GM12878 (cell line): Measurements from ENCODE around the gene CNOT8. TPM values are rescaled to one million over a fixed set of nuclear protein-coding genes. Genes with fewer than 3 reads are reported as not detected.

ENCODE experiments used
- ATAC-seq: fragments of 200-7000 bp; cut with Tn5 transposase; 3 replicates; pipeline ENCODE4 v1.9.1; 2020; ENCODE audit warnings: mild to moderate bottlenecking, moderate library complexity
- BruUV-seq: library from RNA; stranded (reverse); fragments of 400-500 nt; replicated peaks from 2 replicates; lab custom pipeline; 2021; lab: Mats Ljungman, UMichigan
- CTCF ChIA-PET: fragments of 300-600 bp; sonication (Branson Sonifier 250); formaldehyde crosslinking; extraction: SDS; loops from one replicate; lab custom pipeline; 2021; ENCODE audit warnings: inconsistent platforms; lab: Yijun Ruan, JAX
- POLR2A ChIA-PET: fragments of 350-600 bp; formaldehyde crosslinking; extraction: SDS; loops from one replicate; lab custom pipeline; 2021; ENCODE audit warnings: inconsistent platforms; lab: Charles Lee
- RAD21 ChIA-PET: fragments of 300-600 bp; sonication (Branson Sonifier 250); formaldehyde crosslinking; loops from one replicate; lab custom pipeline; 2023; ENCODE audit warnings: antibody characterized with exemption; ENCODE audit not compliant: unreplicated experiment; lab: Charles Lee
- SMC1A ChIA-PET: fragments of 300-600 bp; sonication (Branson Sonifier 250); formaldehyde crosslinking; loops from one replicate; lab custom pipeline; 2023; ENCODE audit not compliant: unreplicated experiment, uncharacterized antibody; lab: Charles Lee
- DNase-seq: peaks from one replicate; pipeline ENCODE4 v3.0.0-alpha.2; 2011; ENCODE audit warnings: low read depth, low spot score
- FAIRE-seq: peaks from 3 replicates; lab custom pipeline; 2011; peaks lifted over from hg19 to GRCh38; lab: Jason Lieb, UNC
- H2AFZ ChIP-seq: 2 replicates; pipeline ENCODE4 v1.6.0; 2011; ENCODE audit warnings: low read depth, low read length, control low read depth; ENCODE audit not compliant: control insufficient read depth
- H3K27ac ChIP-seq: 2 replicates; pipeline ENCODE4 v1.5.1; 2011; ENCODE audit warnings: control low read depth; ENCODE audit not compliant: control insufficient read depth, insufficient read depth
- H3K27me3 ChIP-seq, 2 experiments: replicated peaks in 1 of 2; 2 replicates each; pipeline versions ENCODE4 v1.6.0 to v1.6.1; 2011; ENCODE audit warnings: low read length in 1 of 2; ENCODE audit not compliant: control insufficient read depth in 2 of 2, insufficient read depth in 2 of 2
- H3K36me3 ChIP-seq, 2 experiments: 2 replicates each; pipeline ENCODE4 v1.5.1; 2011; ENCODE audit warnings: low read length in 1 of 2; ENCODE audit not compliant: control insufficient read depth in 2 of 2, insufficient read depth in 2 of 2
- H3K4me1 ChIP-seq: 2 replicates; pipeline ENCODE4 v1.6.1; 2011; ENCODE audit warnings: mild to moderate bottlenecking, low read length, moderate library complexity, mixed read lengths; ENCODE audit not compliant: control insufficient read depth, insufficient read depth
- H3K4me2 ChIP-seq: 2 replicates; pipeline ENCODE4 v1.6.0; 2011; ENCODE audit warnings: control low read depth; ENCODE audit not compliant: control insufficient read depth, insufficient read depth
- H3K4me3 ChIP-seq: fragments of 200-600 bp; sonication (generic); 2 replicates; pipeline ENCODE4 v1.5.1; 2016
- H3K79me2 ChIP-seq: 2 replicates; pipeline ENCODE4 v1.6.0; 2011; ENCODE audit warnings: low read length; ENCODE audit not compliant: control insufficient read depth, insufficient read depth
- H3K9ac ChIP-seq: 2 replicates; pipeline ENCODE4 v1.8.0; 2011; ENCODE audit warnings: low read length, control low read depth, mixed read lengths; ENCODE audit not compliant: control insufficient read depth, insufficient read depth
- H3K9me3 ChIP-seq: replicated peaks from 3 replicates; pipeline ENCODE4 v1.5.1; 2011; ENCODE audit warnings: mild to moderate bottlenecking, low read length; ENCODE audit not compliant: control insufficient read depth, insufficient read depth
- H4K20me1 ChIP-seq: 2 replicates; pipeline ENCODE4 v1.6.0; 2011; ENCODE audit not compliant: control insufficient read depth, insufficient read depth
- ESRRA ChIP-seq: IDR thresholded peaks from 2 replicates; pipeline ENCODE4 v1.6.1; 2012; ENCODE audit warnings: mild to moderate bottlenecking, low read length, improper control_type of control experiment
- GABPA ChIP-seq: IDR thresholded peaks from 2 replicates; pipeline ENCODE4 v1.6.1; 2014; ENCODE audit warnings: antibody characterized with exemption, low read depth, mild to moderate bottlenecking, inconsistent platforms
- HDGF ChIP-seq: fragments of 450-650 bp; IDR thresholded peaks from 2 replicates; pipeline ENCODE4 v1.6.1; 2016; ENCODE audit warnings: antibody characterized with exemption
- IKZF1 ChIP-seq: fragments of 450-650 bp; conservative IDR thresholded peaks from 2 replicates; pipeline ENCODE4 v1.6.1; 2017; ENCODE audit warnings: antibody characterized with exemption, mild to moderate bottlenecking
- MYC ChIP-seq: IDR thresholded peaks from 2 replicates; pipeline ENCODE4 v1.6.1; 2011; ENCODE audit warnings: mild to moderate bottlenecking, low read length, moderate library complexity, inconsistent platforms; ENCODE audit not compliant: insufficient read depth, insufficient replicate concordance, insufficient read length, severe bottlenecking
- YY1 ChIP-seq: IDR thresholded peaks from 2 replicates; pipeline ENCODE4 v1.6.1; 2011; ENCODE audit warnings: low read depth, mild to moderate bottlenecking, low read length
- WGBS: methylation state at CpG from one replicate; pipeline ENCODE4 v1.1.6; 2016; ENCODE audit warnings: low lambda C conversion rate; ENCODE audit not compliant: insufficient replicate concordance, insufficient coverage; ENCODE audit errors: missing lambda C conversion rate; 5-methylcytosine and 5-hydroxymethylcytosine counted together
- in situ Hi-C: fragments of 300-500 bp; cut with MboI; formaldehyde crosslinking; loops from 9 replicates; pipeline ENCODE4 v1.14.3; 2018; ENCODE audit warnings: mixed read lengths
- intact Hi-C: fragments of 100-400 bp; cut with micrococcal nuclease; formaldehyde crosslinking; loops from one replicate; pipeline ENCODE4 v1.14.2; 2022; ENCODE audit not compliant: unreplicated experiment
- polyA plus RNA-seq, 11 experiments: library from polyadenylated mRNA; depleted of rRNA in 4 of 11; unstranded in 6 of 11; stranded (reverse) in 5 of 11; fragments of >200 nt; fragmentation: Nextera tagmentation in 4 of 11; fragmentation: Illumina TruSeq in 1 of 11; extraction: Ambion mirVana in 4 of 11; extraction: Trizol in 1 of 11; gene quantifications; 1 replicate in 1 of 11; 2 replicates in 10 of 11; pipeline versions ENCODE4 v1.2.1 to v1.2.3, GENCODE V29; 2011 to 2016; ENCODE audit warnings: inconsistent platforms in 2 of 11, missing spikeins in 2 of 11, low read depth in 1 of 11
- total RNA-seq, 4 experiments: library from RNA; depleted of rRNA in 3 of 4; stranded (reverse); fragments of >200 nt in 3 of 4; fragmentation: Illumina TruSeq in 1 of 4; extraction: Trizol in 1 of 4; gene quantifications; 2 replicates each; pipeline versions ENCODE4 v1.2.1 to v1.2.3, GENCODE V29; 2013 to 2021
- TF ChIP-seq, protein P1 (sequence below): fragments of 450-650 bp; IDR thresholded peaks from 2 replicates; pipeline ENCODE4 v1.6.1; 2018; ENCODE audit warnings: mild to moderate bottlenecking, low read depth, moderate library complexity; ENCODE audit not compliant: partially characterized antibody

The CNOT8 gene
- total and polyA plus RNA-seq, 10 of the 15 experiments (the other 5 are each of a cell fraction or from before 2014, with no cell fraction given): 13.2 to 57.1 (median 39.0) TPM

DNA sequence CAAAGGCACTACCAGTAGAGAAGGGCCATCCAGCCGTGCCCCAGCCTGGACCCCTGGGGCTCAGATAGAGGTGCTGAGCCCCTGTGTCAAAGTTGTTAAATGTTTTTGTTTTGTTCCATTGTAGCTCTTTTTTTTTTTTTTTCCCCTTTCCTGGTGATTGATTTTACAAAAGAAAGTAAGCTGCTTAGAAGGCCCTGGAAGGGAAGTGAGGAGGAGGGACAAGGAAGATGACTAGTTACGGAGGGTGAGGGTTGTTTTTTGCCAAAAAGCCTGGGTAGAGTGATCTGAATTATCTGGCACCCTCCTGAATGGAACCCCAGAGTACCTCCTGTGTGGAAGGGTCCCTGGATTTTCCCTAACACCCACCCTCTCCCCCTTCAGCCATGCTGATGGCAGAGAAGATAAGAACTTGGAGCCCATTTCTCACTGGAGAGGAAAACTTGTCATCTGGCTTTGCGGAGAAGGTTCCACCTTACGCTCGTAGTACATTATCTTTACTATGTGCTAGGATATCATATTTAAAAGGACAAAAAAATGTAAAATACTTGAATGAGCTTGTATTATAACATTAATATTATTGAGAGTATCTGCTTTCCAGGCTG lies 41.4 kb upstream of the CNOT8 start:
- H3K9me3 ChIP-seq: no peaks in the 10 kb centered on the region
- in situ Hi-C loops: loop anchor here (5.0 kb wide), 1 partner anchor 35 kb away; the partner anchor contains the start of gene FAXDC2
- TF ChIP-seq, protein P1, sequence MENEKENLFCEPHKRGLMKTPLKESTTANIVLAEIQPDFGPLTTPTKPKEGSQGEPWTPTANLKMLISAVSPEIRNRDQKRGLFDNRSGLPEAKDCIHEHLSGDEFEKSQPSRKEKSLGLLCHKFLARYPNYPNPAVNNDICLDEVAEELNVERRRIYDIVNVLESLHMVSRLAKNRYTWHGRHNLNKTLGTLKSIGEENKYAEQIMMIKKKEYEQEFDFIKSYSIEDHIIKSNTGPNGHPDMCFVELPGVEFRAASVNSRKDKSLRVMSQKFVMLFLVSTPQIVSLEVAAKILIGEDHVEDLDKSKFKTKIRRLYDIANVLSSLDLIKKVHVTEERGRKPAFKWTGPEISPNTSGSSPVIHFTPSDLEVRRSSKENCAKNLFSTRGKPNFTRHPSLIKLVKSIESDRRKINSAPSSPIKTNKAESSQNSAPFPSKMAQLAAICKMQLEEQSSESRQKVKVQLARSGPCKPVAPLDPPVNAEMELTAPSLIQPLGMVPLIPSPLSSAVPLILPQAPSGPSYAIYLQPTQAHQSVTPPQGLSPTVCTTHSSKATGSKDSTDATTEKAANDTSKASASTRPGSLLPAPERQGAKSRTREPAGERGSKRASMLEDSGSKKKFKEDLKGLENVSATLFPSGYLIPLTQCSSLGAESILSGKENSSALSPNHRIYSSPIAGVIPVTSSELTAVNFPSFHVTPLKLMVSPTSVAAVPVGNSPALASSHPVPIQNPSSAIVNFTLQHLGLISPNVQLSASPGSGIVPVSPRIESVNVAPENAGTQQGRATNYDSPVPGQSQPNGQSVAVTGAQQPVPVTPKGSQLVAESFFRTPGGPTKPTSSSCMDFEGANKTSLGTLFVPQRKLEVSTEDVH: no peak
- TF ChIP-seq HDGF: no peak
- no peak for TF ChIP-seq MYC
- TF ChIP-seq GABPA: no peak
- TF ChIP-seq YY1: no peak
- no peak for TF ChIP-seq IKZF1
- no peak for TF ChIP-seq ESRRA
- TF ChIP-seq, all 136 proteins: peak for 0
- CTCF ChIA-PET: interaction anchor here (1.3 kb wide), 1 partner anchor 167 kb away, joined by 4 read pairs; no protein-coding TSS in a partner anchor
- SMC1A ChIA-PET: no interaction called here
- Histone ChIP-seq H3K4me1 (no peaks in the 10 kb centered on the region), H3K4me3 (no peak overlapping the region), H3K9ac (no peak overlapping the region), H3K4me2 (no peak overlapping the region), H3K27ac (no peak overlapping the region), H3K27me3 (no peaks in the 10 kb centered on the region), H3K79me2 (no peaks in the 10 kb centered on the region), H3K36me3 (peaks cover 21 to 49% of the 10 kb centered on the region in 2 experiments), H4K20me1 (no peaks in the 10 kb centered on the region), H2AFZ (no peak overlapping the region)
- no peak for FAIRE-seq
- no peak for ATAC-seq
- 98% methylated on average over 5 of the region's 5 CpGs for WGBS
- intact Hi-C loops: no loop called here
- no peak for DNase-seq
- no TSS peak for BruUV-seq
- RAD21 ChIA-PET: no interaction called here
- POLR2A ChIA-PET: interaction anchor here (0.6 kb wide), 2 partner anchors 52 to 55 kb away, joined by 3 read pairs; no protein-coding TSS in a partner anchor
